ENCODE data around the gene ZFAND3.
"Not testable (repeated sequence)": the region's sequence is repeated elsewhere in the genome, so short reads cannot be mapped to it uniquely, and the experiment has no call there.

Gene ZFAND3

DNA sequence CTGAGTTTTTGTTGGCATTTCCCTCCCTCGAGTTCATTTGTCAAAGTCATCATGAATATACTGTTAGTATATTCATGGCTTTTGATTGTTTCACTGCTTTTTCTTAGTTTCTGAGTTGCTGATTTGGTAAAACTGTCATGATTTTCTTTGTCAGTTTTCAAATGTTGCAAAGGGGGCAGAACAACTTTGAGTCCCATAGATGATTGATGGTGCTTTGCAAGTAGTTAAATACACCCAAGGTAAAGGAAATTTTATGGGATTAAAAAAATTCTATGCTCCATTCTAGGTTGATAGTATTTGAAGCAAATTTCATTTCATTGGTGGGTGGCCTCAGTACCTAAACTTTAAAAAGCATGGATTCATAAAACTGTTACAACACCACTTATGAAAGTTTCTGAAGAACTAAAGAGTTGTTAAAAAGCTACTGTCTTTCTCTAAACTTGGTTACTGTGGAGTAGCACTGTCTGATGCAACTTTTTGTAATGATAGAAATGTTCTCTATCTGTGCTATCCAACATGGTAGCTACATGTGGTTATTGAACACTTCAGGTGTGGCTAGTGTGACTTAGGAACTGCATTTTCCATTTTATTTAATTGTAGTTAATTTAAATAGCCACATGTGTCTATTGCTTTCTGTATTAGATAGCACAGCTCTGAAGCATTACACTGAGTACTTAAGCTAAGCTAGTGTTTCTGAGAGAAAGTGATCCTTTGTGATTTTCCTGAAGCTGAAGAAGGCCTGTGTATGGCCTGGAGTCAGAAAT lies 153.6 kb downstream of the ZFAND3 start:
- no peak for DNase-seq (ENCODE audit: low read depth)

DNA sequence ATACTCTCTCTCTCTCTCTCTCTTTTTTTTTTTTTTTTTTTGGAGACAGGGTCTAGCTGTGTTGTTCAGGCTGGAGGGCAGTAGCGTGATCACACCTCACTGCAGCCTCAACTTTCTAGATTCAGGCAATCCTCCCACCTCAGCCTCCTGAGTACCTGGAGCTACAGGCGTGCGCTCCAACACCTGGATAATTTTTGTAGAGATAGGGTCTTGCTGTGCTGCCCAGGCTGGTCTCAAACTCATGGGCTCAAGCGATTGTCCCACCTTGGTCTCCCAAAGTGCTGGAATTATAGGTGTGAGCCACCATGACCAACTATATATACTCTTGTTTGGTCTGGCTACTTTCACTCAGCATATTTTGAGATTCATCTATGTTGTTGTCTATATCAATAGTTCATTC lies 154.9 kb downstream of the ZFAND3 start:
- DNase-seq (ENCODE audit: low read depth): no peak

DNA sequence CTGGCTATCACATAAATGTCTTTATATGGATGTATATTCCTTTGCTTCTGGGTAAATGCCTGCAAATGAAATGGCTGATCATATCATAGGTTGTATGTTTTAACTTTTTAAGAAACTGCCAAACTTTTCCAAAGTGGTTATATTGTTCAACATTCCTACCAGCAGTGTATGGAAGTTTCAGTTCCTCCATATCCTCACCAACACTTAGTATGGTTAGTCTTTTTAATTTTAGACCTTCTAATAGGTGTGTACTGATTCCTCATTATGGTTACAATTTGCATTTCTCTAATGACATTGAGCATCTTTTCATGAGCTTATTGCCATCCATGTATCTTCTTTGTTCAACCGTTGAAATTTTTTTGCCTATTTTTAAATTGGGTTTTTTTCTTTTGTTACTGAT lies 155.4 kb downstream of the ZFAND3 start:
- no peak for DNase-seq (ENCODE audit: low read depth)

DNA sequence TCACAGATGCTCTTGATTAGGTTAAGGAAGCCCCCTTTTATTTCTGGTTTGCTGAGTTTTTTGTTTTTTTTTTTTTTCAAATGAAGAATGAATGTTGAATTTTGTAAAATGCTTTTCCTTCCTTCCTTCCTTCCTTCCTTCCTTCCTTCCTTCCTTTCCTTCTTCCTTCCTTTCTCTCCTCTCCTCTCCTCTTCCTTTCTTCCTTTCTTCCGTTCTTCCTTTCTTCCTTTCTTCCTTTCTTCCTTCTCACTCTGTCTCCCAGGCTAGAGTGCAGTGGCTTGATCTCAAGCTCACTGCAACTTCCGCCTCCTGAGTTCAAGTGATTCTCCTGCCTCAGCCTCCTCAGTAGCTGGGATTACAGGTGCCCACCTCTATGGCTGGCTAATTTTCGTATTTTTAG lies 158.2 kb downstream of the ZFAND3 start:
- no peak for DNase-seq (ENCODE audit: low read depth)

DNA sequence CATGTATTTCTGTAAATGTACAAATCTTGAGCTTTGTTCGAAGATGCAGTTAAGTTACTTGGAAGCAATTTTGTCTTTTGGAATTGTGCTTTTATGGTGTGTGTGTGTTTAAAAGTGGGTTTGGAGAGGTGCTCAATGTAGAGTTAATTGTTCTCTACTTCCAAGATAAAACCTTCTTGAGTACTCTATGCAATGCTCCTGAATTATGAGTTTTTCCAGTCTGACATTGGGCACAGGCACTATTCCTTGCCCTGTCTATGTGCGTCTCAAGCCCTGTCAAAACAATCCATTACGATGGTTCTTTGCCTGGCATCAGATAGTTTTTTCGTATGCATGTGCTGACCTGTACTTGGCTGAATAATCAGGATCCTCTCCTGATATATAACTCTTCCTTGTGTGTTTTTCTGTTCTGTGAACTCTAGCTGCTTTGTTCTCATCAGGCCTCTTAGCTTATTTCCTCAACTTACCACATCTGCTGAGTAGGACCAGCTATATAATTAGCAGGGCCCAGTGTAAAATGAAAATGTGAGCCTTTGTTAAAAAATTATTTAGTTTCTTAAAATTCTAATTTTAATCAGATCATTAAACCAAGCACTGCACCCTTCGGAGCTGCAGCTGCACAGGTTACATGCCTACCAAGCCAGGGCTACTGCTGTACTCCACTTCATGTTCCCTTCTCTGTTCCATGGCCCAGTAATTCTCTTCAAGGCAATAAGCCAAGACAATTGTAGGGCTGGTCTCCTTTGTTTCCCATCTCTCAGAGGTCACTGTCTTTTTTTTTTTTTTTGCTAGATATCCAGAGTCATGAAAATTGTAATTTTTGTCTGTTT lies 160.1 kb downstream of the ZFAND3 start:
- no peak for DNase-seq (ENCODE audit: low read depth)

DNA sequence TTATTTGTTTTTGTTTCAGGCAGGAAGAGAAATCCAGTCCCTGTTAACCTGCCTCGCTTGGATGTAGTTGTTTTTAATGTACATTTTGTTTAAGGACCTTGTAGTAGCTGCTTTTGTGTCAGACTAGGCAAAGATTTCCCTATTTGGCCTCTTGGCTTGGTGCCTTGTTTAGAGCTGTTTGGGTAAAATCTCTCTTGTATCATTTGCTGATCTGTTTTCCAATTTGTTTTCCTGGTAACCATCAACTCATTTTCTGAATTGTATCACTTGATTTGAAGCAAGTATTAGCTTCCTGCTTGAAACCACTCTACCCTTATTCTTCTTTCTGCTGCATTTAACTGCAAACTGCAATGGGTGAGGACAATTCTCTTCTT lies 160.7 kb downstream of the ZFAND3 start:
- no peak for DNase-seq (ENCODE audit: low read depth)

DNA sequence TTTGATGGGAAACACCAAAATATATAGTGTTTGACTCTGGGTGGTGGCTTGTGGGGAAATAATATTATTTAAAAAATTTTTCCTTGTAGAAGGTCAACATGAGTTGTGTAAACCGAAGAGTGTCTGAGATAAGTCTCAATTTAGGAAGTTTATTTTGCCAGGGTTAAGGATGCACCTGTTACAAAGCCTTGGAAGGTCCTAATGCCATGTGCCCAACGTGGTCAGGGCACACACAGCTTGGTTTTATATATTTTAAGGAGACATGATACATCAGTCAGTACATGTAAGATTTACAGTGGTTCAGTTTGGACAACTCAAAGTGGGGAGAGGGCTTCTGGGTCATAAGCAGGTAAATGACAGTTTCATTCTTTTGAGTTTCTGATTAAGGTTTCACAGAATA lies 162.1 kb downstream of the ZFAND3 start:
- no peak for DNase-seq (ENCODE audit: low read depth)

DNA sequence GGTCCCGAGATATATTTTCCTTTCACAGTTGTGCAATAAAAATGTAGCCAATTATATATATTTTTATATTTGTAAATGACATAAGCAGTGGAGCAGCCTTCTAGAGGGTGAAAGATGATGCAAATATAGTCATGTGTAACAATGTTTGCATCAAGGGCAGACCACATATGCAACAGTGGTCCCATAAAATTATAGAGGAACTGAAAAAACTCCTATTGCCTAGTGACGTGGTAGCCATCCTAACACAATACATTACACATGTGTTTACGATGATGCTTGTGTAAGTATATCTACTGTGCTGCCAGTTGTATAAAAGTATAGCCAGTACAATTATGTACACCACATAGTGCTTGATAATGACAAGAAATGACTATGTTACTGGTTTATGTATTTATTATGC lies 162.8 kb downstream of the ZFAND3 start:
- no peak for DNase-seq (ENCODE audit: low read depth)

DNA sequence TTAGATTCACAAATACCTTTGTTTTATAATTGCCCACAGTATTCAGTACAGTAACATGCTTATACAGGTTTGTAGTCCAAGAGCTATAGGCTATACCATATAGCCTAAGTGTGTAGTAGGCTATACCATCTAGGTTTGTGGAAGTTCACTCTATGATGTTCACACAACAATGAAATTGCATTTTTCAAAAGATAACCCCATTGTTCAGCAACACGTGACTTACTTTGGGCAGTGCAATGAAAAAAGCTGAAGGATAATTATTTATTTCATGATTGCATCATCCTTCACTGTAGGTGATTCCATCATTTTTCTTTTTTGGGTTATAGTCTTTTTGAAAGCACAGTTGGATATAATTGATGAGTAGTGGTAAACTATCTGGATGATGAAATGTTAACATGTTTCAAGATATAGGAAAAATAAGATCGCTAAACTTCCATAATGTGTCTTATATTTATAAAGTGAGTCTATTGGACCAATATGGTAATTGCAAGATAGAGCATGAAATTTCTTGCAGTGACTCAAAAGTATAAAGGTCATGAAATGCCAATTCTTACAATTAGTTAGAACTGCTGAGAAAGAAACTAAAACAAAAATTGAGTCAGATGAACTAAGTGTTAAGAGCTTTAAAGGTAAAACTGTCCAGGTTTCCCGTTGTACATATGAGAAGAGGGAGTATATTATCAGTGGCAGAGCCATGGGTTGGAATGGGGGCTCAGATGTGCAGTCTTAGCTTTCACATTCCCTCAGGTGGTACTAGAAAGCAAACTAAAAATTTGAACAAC lies 164.4 kb downstream of the ZFAND3 start:
- no peak for DNase-seq (ENCODE audit: low read depth)

DNA sequence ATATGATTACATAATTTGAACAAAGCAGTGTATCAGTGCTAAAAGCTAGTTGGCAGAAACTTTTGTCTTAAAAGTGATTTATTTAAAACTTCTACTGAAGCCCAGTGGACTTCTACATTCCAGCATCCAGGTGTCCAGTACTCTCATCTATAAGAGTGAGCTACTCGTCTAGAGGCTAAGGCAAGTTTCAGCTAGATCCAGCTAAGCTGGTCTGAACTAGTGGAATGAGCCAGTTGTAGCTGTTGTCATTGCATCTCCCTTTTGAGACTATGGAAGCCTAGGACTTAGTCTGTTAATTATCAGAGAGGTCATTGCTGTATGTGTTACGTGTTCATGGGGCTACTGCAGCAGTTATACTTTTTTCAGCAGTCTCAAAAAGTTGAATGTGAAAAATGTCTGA lies 165.1 kb downstream of the ZFAND3 start:
- DNase-seq (ENCODE audit: low read depth): no peak

DNA sequence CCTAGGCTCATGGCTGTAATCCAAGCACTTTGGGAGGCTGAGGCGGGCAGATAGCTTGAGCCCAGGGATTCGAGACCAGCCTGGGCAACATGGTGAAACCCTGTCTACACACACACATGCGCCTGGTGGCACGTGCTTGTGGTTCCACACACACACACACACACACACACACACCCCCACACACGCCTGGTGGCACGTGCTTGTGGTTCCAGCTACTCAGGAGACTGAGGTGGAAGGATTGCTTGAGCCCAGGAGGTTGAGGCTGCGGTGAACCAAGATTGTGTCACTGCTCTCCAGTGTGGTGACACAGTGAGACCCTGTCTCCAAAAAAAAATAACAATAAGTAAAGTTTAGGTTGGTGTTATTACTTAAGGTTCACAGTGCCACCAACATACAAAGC lies 165.8 kb downstream of the ZFAND3 start:
- no peak for DNase-seq (ENCODE audit: low read depth)

DNA sequence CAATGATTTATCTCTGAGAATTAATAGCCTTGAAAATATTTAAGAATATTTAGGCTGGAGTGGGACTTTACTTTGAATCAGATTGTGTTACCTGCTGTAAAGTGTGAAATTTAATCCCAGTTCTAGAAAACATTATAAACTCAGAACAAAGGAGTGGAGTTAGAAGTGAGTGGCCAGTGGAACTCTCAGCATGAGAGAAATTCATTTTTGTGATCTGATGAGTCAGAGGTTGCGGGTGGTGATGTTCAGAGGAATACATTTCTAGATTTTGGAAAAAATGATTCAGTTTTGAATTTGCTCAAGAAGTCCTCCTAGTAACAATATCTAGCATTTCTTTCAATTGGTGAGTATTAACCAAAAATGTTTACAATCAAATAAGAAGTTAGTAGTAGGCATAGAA lies 167.5 kb downstream of the ZFAND3 start:
- DNase-seq (ENCODE audit: low read depth): no peak

DNA sequence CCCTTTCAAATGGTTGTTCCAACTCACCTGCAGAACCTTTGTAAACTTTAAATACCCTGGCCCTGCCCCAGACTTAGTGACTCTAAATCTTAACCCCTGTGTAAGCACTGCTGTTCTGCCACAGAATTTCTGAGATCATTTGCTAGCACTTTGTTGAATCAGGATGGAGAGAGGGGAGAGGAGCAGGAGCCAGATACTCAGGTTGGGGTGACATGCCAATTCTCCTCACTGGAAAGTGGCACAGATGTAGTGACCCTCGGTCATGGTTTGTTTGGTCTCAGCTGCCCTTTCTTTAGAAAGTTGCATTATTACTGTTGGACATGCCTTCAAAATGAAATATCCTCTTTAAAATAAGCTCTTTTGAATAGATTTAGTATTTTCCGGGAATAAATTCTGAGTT lies 168.0 kb downstream of the ZFAND3 start:
- no peak for DNase-seq (ENCODE audit: low read depth)

DNA sequence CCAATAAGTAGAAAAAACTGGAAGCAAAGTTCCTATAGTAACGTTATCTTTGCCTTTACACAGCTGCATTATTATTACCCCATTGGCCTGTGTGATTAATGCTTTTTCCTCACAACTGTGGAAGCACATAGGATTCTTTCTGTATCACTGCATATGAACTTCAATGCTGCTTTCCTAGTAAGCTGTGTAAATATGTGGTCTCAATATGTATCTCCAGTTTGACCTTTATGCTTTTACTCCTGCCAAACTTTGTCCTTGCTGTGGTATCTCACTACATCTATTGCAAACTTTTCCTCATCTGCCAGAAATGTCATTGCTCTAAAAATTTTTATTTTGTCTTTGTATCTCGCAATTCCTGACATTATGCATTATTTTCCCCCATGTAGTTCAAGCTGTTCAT lies 168.6 kb downstream of the ZFAND3 start:
- no peak for DNase-seq (ENCODE audit: low read depth)

DNA sequence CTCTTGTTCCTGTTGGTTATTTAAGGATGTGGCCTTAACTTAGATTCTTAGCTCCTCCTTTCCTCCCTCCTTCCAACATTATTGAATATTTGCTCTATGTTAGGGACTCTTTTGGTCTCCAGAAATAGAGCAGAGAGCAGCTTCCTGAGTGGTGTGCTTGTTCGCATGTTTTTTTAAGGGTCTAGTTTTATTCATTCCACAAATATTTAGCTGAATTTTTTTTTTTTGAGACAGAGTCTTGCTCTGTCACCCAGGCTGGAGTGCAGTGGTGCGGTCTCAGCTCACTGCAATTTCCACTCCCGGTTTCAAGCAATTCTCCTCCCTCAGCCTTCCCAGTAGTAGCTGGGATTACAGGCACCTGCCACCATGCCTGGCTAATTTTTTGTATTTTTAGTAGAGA lies 169.2 kb downstream of the ZFAND3 start:
- no peak for DNase-seq (ENCODE audit: low read depth)

DNA sequence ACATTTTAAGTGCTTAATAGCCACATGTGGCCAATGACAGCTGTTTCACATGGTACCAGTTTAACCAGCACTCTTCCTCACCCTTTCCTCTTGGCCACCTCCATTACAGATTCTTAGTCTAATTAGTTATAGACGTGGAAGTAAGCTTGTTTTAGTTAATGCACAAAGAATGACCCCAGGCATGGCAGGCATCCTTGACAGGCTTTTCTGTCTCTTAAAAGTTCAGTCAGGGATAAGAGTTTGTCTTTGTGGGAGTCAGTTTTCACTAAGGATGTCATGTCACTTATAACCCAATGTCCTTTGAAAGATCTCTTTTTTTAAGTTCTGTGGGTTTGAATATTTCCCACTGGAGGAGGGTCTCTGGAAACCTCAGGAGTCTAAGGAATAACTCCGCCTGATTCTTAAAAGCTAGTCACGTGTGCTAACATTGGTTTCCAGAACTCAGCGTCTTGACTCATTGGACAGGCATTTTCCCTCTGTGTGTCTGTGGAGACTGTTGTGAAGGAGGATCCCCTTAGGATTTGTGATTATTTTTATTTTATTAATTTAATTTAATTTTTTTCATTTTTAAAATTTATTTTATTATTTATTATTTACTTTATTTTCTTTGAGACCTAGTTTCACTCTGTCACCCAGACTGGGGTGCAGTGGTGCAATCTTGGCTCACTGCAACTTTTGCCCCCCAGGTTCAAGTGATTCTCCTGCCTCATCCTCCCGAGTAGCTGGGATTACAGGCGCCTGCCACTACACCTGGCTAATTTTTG lies 171.4 kb downstream of the ZFAND3 start:
- DNase-seq (ENCODE audit: low read depth): no peak

DNA sequence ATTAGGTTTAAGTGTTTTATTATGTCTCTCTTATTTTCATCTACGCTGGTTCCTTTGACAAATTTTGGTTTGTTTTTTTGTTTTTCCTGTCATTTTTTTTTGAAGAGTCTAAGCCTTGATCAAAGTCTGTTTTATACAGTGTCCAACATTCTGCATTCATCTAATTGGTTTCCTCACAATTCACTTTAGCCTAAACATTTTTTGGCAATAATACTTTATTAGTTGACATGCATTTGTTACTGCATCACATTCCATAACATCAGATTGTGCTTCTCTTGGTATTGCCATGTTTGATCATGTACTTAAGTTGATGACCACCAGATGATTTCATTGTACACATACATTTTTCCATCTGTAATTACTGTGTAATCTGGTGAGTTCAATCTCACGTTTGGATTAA lies 173.2 kb downstream of the ZFAND3 start:
- DNase-seq (ENCODE audit: low read depth): no peak

DNA sequence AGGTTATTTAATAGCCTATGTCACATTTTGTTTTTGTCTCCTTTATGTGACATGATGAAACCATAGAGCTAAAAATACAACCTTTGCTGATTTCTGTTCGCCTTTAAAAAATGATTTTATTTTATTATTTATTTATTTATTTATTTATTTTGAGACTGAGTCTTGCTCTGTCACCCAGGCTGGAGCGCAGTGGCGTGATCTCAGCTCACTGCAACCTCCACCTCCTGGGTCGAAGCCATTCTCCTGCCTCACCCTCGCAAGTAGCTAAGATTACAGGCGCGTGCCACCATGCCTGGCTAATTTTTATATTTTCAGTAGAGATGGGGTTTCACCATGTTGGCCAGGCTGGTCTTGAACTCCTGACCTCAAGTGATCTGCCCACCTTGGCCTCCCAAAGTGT lies 173.7 kb downstream of the ZFAND3 start:
- not testable (repeated sequence) for DNase-seq (ENCODE audit: low read depth)

DNA sequence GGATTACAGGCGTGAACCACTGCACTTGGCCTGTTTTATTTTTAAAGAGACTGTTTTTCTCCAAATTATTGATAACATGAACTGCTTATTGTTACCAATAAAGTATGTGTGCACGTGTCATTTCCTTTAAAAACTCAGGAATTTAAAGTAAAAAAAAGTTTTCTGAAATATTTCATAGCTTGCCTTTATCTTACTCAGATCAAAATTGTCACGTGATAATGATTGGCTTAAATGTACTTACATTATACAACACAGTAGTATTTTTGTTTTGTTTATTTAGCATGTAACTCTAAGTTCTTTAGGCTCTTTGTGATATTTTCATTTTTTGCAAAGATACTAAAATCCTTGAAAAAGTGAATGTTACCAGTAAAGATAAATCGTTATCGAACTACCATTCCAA lies 174.1 kb downstream of the ZFAND3 start:
- no peak for DNase-seq (ENCODE audit: low read depth)

DNA sequence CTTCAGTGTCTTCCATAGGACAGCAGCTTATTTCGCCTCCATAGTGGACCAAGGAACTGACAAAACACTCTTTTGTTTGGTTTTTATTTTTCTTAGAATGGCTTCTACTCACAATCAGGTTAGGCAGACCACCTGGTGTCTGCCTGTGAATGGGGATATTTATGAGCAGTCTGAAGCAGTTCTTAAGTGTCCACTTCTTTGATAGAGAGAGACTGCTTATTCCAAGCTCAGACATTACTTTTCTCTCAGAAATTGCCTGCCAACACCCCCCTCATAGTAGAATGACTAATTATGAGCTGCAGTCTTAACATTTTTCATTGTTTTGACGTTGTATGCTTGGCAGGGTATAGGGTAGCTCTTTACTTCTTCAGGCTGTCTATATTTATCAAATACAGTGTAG lies 174.7 kb downstream of the ZFAND3 start:
- DNase-seq (ENCODE audit: low read depth): no peak

DNA sequence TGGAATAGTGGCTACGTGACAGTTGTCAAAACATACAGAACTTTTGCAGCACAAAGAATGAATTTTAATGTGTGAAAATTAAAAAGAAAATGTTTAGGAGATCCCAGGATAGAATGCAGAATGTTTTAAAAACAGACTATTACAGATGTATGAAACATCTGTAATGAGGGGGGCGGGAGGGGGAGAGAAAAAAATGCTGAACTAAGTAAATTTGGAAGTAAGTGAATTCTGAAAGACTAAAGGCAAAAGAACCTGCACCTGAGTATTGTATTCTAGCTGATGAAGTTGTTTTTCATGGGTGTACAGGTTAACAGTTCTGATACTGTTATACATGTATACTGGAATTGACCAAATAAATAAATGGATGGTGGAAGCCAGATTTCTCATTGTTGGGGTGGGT lies 178.8 kb downstream of the ZFAND3 start:
- no peak for DNase-seq (ENCODE audit: low read depth)

DNA sequence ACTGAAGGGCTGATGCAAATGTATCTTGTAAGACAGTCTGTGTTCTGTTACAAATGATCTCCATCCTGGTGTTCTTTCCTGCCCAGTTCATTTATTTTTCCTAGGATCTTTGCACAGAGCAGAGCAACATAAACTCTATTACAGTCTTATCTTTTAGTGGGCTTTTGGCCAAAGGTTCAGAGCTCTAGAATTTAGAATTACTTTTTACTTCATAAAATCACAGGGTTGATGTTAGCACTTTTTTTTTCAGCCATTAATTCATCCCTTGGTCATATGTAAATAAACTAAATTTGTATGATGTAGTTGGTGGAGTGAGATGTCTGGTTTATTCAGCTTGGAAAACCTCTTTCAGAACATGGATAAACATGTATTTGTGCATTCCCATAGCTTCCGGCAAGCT lies 181.9 kb downstream of the ZFAND3 start:
- DNase-seq (ENCODE audit: low read depth): no peak

Data from activated T-cell treated with anti-CD3 and anti-CD28 coated beads for 1 hour (primary cell).